ENCODE measurements around the gene CFAP20DC.

CFAP20DC gene

GRCh38 chr3:59082106-59082505 is 32.3 kb upstream of the CFAP20DC start:
- in situ Hi-C loops (cut with MboI; ENCODE audit: low sequenced_read_pairs, unreplicated experiment): no loop called here
- no peak for DNase-seq (ENCODE audit: low spot score)
- TF ChIP-seq CTCF (IDR thresholded peaks at IDR 0.05; ENCODE audit: borderline replicate concordance, control extremely low read depth, extremely low read depth, insufficient read depth, missing control alignments): no peak

GRCh38 chr3:59081071-59081470 is 31.2 kb upstream of the CFAP20DC start:
- in situ Hi-C loops (cut with MboI; ENCODE audit: low sequenced_read_pairs, unreplicated experiment): no loop called here
- no peak for DNase-seq (ENCODE audit: low spot score)
- no peak for TF ChIP-seq CTCF (IDR thresholded peaks at IDR 0.05; ENCODE audit: borderline replicate concordance, control extremely low read depth, extremely low read depth, insufficient read depth, missing control alignments)

GRCh38 chr3:59079962-59080361 is 30.1 kb upstream of the CFAP20DC start:
- DNase-seq (ENCODE audit: low spot score): no peak
- no peak for TF ChIP-seq CTCF (IDR thresholded peaks at IDR 0.05; ENCODE audit: borderline replicate concordance, control extremely low read depth, extremely low read depth, insufficient read depth, missing control alignments)
- in situ Hi-C loops (cut with MboI; ENCODE audit: low sequenced_read_pairs, unreplicated experiment): no loop called here

- TF ChIP-seq CTCF (IDR thresholded peaks at IDR 0.05; ENCODE audit: borderline replicate concordance, control extremely low read depth, extremely low read depth, insufficient read depth, missing control alignments): no peak
- in situ Hi-C loops (cut with MboI; ENCODE audit: low sequenced_read_pairs, unreplicated experiment): no loop called here
- no peak for DNase-seq (ENCODE audit: low spot score)
Observed at GRCh38 chr3:59074764-59075163, 24.9 kb upstream of the CFAP20DC start.

GRCh38 chr3:59072681-59073080 is 22.9 kb upstream of the CFAP20DC start:
- no peak for TF ChIP-seq CTCF (IDR thresholded peaks at IDR 0.05; ENCODE audit: borderline replicate concordance, control extremely low read depth, extremely low read depth, insufficient read depth, missing control alignments)
- DNase-seq (ENCODE audit: low spot score): no peak
- in situ Hi-C loops (cut with MboI; ENCODE audit: low sequenced_read_pairs, unreplicated experiment): no loop called here

GRCh38 chr3:59069838-59070237 is 20.0 kb upstream of the CFAP20DC start:
- no peak for DNase-seq (ENCODE audit: low spot score)
- no peak for TF ChIP-seq CTCF (IDR thresholded peaks at IDR 0.05; ENCODE audit: borderline replicate concordance, control extremely low read depth, extremely low read depth, insufficient read depth, missing control alignments)
- in situ Hi-C loops (cut with MboI; ENCODE audit: low sequenced_read_pairs, unreplicated experiment): no loop called here

GRCh38 chr3:59065240-59065639 is 15.4 kb upstream of the CFAP20DC start:
- no peak for DNase-seq (ENCODE audit: low spot score)
- no peak for TF ChIP-seq CTCF (IDR thresholded peaks at IDR 0.05; ENCODE audit: borderline replicate concordance, control extremely low read depth, extremely low read depth, insufficient read depth, missing control alignments)
- in situ Hi-C loops (cut with MboI; ENCODE audit: low sequenced_read_pairs, unreplicated experiment): no loop called here

Measured in GM13976 (cell line).